Inflammatory macrophage (primary cell): ENCODE measurements around the gene SDC4.

Source experiments
- DNase-seq, 2 donors: peaks; one replicate each; pipeline ENCODE4 v3.0.0-alpha.2; 2020 to 2022

Gene SDC4

GRCh38 chr20:45293041-45294002 lies 54.9 kb downstream of the SDC4 start:
- DNase-seq: peak; percentile 81 to 83

DNA sequence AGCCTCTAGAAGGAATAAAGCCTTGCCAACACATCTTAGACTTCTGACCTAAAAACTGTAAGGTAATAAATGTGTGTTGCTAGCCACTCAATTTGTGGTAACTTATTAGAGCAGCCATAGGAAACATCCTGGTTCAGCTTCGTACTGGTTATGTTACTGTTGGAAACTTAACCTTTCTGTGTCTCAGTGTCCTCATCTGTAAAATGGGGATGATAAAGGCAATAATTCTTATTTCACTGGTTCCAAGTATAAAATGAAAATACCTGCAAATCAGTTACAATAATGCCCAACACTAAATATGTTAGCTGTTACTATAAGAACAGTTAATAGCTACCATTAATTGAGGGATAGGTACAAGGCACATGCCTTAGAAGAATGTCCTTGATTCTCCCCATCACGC lies 55.9 kb downstream of the SDC4 start:
- DNase-seq: no peak

GRCh38 chr20:45291526-45291925 lies 56.7 kb downstream of the SDC4 start:
- DNase-seq: no peak

DNA sequence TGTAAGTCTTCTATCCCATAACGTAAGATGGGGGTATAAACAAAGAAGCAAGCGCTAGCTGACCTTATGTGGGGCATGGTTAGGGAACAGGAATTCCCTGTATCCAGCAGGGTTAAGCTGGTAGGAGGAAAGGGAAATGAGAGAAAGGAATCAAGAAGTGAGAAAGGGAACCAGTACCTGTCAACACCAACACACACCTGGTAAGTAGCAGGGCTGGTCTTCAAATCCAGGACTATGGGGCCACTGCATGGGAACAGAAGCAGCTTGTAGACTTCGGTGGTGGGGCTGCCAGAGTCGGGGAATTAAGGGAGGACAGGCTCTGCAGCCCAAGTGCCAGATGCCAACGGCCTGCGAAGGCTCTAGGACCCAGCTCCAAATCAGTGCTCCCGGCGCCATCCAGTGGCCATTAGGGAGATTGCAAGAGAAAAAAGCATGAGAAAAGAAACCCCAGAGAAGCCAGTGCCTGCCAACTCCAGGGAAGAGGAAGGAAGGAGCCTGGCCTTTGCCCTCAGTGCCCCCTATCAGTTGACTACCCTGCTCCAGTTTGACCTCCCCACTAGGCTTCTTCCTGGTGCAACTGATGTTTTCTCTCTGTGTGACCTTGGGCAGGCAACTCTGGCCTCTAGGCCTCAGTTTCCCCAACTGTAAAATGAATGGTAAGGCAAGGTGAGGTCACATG lies 57.4 kb downstream of the SDC4 start:
- peak; percentile 81 to 91 for DNase-seq

GRCh38 chr20:45289942-45290676 lies 58.1 kb downstream of the SDC4 start:
- no peak for DNase-seq

DNA sequence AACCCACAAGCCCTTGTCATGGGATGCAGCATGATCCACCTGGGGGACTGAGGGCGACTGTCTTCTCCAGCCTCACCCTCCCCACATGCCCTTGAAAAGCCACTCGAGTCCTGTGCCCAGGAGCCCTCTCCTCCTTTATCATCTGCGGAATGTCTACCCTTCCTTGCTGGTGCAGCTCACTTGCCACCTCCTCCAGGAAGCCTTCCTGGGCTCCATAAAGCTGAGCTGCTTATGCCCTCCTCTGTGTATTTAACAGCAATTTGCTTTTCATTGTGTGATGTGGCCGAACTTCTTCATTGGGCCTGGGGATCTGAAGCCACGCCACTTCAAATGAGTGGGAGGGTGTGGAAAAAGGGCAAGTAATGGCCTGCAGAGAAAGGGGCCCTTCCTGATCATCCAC lies 59.4 kb downstream of the SDC4 start:
- DNase-seq: no peak

DNA sequence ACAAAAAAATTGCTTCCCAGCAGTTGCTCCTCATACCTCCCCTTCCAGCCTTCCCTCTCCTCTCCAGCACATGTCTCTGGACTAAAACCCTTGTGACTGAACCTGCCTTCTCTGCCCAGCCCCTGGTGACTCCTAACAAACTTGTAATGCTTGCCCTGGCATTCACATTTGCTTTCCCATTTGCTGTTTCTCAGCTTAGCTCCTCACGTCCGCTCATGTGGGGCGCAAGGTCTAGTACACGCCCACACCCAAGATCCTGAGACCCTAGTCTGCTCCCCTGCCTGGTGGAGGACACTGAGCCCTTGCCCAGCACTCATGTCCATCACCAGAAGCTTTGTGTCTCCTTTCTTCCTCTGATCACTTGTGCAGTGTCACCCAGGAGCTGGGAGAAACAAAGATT lies 59.8 kb downstream of the SDC4 start:
- no peak for DNase-seq

DNA sequence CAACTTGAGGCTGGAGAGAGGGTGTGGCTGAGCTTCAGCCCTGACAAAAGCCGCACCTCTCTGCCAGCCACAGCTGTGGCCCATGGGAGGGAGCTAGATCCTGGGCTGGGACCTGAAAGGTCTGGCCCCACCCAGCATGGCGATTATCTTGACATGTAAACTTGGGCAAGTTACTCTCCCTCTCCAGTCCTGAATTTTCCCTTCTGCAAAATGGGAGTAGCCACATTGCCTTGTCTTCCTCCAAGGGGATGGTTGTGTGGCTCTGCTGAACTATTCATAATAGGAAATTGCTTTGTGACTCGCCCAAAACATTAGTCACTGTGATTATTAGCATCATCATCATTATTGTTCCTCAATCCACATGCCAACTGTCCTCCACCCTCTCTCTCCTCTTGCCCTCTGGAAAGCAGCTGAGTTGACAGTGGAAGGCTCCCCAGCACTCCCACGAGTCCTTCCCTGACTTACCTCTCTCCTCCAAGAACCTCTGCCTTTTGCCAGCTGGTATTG lies 64.6 kb downstream of the SDC4 start:
- peak; percentile 2 to 27 for DNase-seq

DNA sequence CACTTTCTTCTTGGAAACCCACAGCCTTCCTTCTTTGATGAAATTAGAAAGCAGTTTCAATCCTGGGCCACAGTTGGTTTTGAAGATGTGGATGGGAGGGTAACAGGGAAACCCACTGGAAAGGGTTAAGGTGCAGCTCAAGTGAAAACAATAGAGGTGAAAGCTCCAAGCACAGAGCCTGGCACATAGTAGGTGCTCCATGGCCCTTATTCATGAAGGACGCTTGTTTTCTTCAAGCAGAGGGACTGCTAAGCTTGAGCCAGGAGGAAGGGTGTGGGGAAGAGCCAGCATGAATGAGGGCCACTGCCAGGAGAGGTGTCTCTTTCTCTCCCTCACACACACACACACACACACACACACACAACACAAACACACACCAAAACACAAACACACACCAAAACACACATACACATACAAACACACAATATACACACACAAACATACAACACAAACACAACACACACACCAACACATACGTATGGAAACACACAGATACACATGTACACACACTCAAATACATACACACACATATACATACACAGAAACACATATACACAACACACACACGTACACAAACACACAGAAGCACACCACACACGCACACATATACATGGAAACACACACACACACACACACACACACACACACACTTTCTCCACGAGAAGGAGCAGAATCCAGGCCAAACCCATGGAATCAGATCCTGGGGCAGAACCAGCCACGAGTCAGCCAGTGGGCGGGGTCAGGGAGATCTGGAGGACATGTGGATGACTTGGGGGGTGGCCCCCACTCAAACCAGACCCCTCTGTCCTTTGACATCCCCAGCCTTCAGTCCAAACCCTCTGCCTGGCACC lies 65.3 kb downstream of the SDC4 start:
- no peak for DNase-seq

DNA sequence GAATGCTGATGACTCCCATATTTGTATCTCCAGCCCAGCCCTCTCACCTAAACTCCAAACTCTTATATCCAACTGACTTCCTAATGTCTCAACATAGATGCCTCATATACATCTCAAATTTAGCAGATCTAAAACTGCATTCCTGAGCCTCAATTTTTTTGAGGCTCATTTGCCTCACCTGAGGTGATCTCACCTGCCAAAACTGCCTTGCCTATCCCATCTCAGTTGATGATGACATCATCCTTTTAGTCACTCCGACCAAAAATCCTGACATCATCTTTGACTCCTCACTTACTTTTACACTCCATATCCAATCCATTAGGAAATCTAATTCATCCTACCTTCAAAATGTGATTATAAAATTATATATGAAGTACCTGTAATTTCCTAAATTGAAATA lies 68.2 kb downstream of the SDC4 start:
- DNase-seq: no peak

DNA sequence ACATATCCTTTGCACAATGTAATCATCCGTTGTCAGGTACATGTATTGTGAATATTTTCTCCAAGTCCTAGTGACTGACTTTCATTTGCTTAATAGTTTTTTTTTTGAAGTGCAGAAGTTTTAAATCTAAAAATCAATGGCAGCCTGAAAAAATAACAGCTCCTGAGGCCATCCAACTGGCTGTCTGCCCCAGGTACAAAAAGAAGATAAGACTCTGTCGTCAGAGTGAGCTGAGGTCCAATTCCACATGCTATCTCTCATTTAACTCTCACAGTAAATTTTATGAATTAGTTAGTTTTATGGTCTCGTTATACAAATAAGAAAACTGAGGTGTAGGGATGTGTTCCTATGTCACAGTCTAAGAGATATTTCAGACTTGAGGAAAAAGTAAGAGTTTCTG lies 72.9 kb downstream of the SDC4 start:
- DNase-seq: no peak
